GM12891 (cell line): ENCODE results near the gene CX3CR1.

ENCODE experiments used
- PAX5 ChIP-seq: IDR thresholded peaks from 2 replicates; pipeline ENCODE4 v1.6.1; 2011; ENCODE audit warnings: low read length, moderate library complexity, mild to moderate bottlenecking; ENCODE audit not compliant: insufficient read depth, severe bottlenecking
- POLR2A ChIP-seq: IDR thresholded peaks from 2 replicates; pipeline ENCODE4 v1.6.1; 2011; ENCODE audit warnings: low read depth, low read length, control low read depth
- POLR2AphosphoS5 ChIP-seq: IDR thresholded peaks from 2 replicates; pipeline ENCODE4 v1.6.1; 2011; ENCODE audit warnings: low read depth, low read length, control low read depth
- TAF1 ChIP-seq: IDR thresholded peaks from 2 replicates; pipeline ENCODE4 v1.6.1; 2011; ENCODE audit warnings: low read depth, low read length, control low read depth

DNA sequence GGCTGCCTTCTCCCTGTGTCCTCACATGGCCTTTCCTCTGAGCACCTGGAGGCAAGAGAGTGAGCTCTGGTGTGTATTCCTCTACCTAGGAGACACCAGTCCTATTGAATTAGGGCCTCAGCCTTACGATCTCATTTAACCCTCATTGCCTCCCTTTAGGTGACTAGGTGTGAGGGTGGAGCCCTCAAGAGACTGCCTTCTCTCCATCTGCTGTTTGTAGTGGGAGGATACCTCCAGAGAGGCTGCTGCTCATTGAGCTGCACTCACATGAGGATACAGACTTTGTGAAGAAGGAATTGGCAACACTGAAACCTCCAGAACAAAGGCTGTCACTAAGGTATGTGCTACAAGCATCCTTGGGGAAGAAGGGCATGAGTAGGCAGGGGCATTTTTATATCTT lies 49.7 kb upstream of the CX3CR1 start, which contains the start of gene CCR8:
- TF ChIP-seq POLR2A (no peak), POLR2AphosphoS5 (no peak), TAF1 (no peak), PAX5 (no peak)
